Left cardiac atrium (tissue), 4 donors: ENCODE results near the gene CRB1. TPM values are rescaled to one million over a fixed set of nuclear protein-coding genes. Genes with fewer than 3 reads are reported as not detected.

Source experiments
- ATAC-seq, 2 donors: fragments of 200-7000 bp; cut with Tn5 transposase; one replicate each; pipeline ENCODE4 v1.9.1; 2020; ENCODE audit warnings: mild to moderate bottlenecking in 2 of 2, moderate library complexity in 2 of 2
- DNase-seq: peaks from one replicate; pipeline ENCODE4 v3.0.0-alpha.2; 2020
- intact Hi-C, 2 donors: fragments of 100-400 bp; cut with DNase I; formaldehyde crosslinking; loops; one replicate each; pipeline versions ENCODE4 v1.14.1 to v1.15.1; 2022 to 2023
- long read RNA-seq: library from polyadenylated mRNA; unstranded; transcript quantifications from one replicate; pipeline ENCODE4 v2.0.0, GENCODE V29; 2021
- total RNA-seq, 2 donors: library from RNA; stranded (reverse); fragmentation: NEBNext Ultra II Directional; extraction: Animal tissue kit (Norgen Biotek cat#: 25700); gene quantifications; one replicate each; pipeline ENCODE4 v1.2.1, GENCODE V29; 2021
- donor health status: DM: no; HTN: yes; CAD: no.
- donor health status: DM: no; HTN: yes; CAD: no; lungs with severe emphysema.
- donor health status: DM: yes; HTN: yes; CAD: no.
- donor health status: Dilated cardiomyopathy.

CRB1 gene
- under 1 TPM; 0.26 to 0.38 TPM for total RNA-seq
- long read RNA-seq, result 0 reads

DNA sequence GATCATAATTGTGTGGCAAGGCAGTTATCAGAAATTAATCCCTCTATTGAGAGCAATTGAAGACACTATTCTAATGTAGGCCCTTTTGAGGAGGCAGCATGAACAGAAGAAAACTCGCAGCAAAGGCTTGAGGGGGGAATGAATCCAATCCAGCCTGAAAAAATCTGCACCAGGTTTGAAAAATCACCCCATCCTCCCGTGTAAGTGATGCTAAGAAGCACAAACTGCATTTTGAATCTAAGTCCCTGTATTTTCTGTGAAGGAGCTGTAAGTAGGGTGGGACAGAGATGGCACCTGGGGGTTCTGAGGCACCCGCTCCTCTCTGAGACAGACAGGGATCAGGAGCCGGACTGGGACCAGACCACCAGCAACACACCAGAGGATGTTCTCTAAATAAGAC, at the start of gene CRB1:
CRB1 (plus strand) TSS at position 241 of the 400 bp plus-strand sequence. CDS start 161 bp downstream, outside the sequence.
- intact Hi-C loops, result no loop called here
- DNase-seq, result no peak
- ATAC-seq, result no peak

DNA sequence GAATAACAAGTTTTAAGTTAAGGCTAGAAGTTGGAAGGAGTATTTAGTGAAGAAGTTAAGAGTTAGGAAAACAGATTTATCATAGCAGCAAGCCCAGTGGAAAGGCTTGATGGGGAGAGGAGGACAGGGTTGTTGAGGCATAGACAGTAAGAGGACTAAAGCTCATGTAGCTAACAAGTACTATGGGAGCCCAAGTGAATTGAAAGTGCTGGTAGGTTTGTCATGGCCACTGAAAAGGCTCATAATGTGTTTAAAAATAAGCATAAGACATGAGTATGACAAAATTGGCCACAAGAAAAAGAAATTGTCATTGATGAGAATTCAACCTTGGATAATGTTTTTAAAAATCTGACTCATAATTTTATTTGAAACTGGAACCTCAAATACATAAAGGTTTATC, 49.2 kb upstream of the CRB1 start:
- ATAC-seq, result no peak
- no peak for DNase-seq
- intact Hi-C loops, result no loop called here

DNA sequence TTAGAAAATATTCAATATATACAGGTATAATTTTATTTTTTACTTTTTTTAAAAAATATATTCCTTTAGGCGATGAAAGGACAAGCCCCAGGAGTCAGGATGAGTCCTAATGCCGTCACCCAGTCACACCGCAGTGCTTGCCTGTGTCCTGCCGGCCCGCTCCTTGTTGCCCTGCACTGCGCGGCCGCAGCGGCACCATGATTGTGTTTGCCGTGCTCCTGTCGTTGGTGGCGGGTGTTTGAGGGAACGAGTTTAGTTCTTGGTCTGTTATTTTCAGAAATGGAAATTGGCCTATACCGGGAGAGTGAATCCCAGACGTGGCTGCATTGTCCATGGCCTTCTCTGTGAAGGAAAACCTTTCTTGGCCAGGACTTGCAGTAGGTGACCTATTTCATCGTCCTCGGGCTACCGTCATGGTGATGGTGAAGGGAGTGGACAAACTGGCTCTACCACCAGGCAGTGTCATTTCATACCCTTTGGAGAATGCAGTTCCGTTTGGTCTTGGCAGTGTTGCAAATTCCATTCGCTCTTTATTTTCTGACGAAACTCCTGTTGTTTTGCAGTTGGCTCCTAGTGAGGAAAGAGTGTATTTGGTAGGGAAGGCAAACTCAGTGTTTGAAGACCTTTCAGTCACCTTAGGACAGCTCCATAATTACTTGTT, 45.9 kb upstream of the CRB1 start:
- no peak for ATAC-seq
- no peak for DNase-seq
- intact Hi-C loops, result no loop called here

DNA sequence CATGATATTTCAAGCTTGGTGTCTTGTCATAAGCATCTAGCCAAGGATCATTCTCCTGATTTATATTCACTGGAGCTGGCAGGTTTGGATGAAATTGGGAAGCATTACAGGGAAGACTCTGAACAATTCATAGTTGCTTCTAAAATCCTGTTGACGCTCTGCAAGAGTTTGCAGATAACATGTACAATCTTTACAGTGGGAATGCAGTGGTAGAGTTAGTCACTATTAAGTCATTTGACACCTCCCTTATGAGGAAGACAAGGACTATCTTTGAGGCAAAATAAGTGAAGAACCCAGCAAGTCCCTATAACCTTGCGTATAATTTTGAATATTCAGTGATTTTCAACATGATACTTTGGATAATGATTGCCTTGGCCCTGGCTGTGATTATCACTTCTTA, 45.3 kb upstream of the CRB1 start:
- intact Hi-C loops, result no loop called here
- DNase-seq (no peak), ATAC-seq (no peak)

DNA sequence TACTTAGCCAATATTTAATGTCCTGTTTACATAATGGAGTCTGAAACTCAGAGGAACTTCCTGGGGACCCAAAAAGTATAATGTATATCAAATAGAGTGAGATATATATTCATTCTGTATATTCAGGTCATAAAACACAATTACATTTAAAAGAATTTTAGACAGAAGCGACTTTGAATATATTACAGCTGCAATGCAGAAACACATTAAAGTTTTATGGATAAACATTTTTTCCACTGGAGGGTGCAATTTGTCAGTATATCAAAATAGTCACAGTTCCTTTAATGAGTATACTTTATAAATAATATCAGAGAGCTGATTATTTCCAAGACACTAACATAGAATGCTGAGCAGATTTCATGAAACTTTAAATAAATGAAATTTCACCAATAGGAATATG, 43.9 kb upstream of the CRB1 start:
- intact Hi-C loops, result no loop called here
- ATAC-seq, result no peak
- DNase-seq, result no peak

DNA sequence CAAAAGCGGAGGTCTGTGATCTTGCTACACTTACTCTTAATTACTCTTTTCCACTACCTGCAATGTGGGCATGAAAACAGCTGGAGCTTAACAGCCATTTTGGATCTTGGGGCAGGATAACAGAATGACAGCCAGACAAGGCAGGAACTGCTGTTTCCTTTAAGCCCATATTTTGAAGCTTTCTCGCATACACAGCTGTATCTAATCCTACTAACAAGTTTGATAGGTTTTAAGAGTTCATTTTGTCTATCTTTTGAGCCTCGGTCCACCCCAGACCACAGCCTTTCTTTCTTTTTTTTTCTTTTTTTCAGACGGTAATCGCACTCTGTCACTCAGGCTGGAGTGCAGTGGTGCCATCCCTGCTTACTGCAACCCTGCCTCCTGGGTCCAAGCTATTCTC, 42.4 kb upstream of the CRB1 start:
- intact Hi-C loops, result no loop called here
- ATAC-seq, result no peak
- no peak for DNase-seq

DNA sequence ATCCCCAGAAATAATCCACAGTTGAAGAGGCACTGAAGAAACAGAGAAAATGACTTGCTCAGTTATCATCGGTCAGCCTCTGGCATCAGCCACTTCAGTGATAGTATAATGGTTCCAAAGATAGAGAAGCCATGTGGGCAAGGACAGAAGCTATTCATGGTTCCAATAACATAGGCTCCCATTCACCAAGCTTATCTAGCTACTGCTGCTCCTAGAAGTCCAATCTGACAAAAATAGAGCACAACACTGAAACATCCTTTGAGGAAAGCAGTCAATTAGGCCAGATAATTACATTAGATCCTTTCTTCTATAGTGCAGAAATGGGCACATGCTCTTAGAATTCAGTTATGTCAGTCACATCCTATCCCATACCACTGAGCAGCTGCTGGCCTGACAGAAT, 33.5 kb upstream of the CRB1 start:
- intact Hi-C loops, result no loop called here
- DNase-seq (no peak), ATAC-seq (peak; percentile 53 to 55)

DNA sequence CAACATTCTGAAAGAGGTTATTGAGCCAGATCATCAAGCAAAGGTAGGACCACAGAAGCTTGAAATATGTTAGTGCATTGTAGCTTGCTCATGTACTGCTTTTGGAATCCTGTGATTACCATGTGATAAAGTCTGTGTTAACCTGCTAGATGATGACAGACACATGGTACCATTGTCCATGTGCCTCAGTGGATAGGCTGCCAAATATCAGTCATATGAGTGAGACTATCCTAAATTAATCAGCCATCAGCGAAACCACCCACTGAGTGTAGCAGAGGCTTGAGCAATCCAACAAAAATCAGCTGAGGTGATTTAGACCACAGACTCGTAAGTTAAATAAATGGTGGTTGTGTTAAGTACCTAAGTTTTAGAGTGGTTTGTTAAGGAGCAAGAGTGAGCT, 32.7 kb upstream of the CRB1 start:
- DNase-seq, result no peak
- intact Hi-C loops, result no loop called here
- no peak for ATAC-seq

DNA sequence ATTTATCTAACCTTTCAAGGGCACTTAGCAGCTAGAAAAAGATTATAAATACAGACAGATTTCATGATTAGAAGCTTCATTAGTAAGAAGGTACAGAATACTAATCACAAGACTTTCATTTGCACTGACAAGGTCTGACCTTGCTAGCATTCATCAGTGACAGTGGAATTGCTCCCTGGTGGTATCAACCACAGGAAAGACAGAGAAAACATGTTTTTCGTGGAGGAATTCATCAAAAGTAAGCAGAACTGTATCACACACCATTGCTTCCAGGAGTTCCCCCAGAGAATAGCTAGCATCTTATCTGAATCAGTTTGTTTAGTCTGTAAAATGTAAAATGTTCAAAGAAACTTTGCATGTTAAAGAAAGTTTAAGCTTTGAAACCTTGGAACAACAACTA, 20.6 kb upstream of the CRB1 start:
- ATAC-seq, result no peak
- DNase-seq, result no peak

DNA sequence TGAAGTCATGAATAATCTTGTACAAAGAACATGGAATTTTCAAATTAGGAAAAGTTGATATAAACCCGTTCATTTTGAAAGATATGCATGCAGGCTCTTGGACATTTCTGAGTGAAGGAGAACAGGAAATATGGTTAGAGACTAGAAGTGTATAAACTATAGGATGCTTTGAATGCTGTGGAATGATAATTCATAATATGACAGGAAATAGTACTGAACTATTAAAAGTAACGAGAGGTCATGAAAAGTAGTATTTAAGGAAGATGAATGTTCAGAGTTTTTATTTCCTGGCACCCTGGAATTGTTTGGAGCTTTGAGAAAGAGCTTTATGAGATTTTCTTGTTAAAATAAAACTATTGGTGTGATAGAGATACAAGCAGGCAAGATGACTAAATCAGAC, 18.7 kb upstream of the CRB1 start:
- DNase-seq, result no peak
- no peak for ATAC-seq
- intact Hi-C loops, result no loop called here

More for the DNA sequence above, 20.6 kb upstream of the CRB1 start:
- intact Hi-C loops, result no loop called here

DNA sequence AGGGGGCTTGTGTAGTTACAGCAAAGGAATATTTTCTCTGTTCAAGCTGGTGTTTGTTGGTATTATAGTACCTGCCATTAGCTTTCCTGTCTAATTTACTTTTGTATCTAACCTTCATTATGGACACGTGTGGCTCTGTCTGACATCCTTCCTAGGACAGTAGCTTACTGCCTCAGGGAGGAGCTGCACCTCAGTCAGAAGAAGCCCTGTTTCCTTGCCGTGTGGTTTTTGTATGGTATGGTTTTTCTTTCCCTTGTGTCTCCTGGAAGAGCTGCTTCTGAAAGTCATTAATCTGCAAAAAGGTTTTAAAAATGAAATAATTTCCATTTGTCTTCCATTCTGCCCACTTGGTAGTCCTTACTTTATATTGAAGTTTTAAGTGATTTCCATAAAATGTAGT, 17.4 kb upstream of the CRB1 start:
- ATAC-seq (no peak), DNase-seq (no peak)
- intact Hi-C loops, result no loop called here

DNA sequence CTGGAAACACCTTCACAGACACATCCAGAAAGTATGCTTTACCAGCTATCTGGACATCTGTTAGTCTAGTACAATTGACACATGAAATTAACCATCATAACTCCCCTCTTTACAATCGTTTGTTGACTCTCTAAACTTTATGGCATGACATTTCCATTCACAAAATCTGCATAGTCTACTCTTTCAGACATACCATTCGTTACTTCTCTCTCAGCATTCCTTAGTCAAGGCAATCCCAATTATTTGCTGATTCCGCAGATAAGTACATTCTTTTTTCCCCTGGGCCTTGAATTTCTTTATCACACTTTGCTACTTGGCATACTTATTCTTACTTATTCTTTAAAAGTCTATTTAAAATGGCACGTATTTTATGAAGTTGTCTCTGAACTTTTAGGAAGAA, 15.1 kb upstream of the CRB1 start:
- intact Hi-C loops, result no loop called here
- ATAC-seq, result no peak

DNA sequence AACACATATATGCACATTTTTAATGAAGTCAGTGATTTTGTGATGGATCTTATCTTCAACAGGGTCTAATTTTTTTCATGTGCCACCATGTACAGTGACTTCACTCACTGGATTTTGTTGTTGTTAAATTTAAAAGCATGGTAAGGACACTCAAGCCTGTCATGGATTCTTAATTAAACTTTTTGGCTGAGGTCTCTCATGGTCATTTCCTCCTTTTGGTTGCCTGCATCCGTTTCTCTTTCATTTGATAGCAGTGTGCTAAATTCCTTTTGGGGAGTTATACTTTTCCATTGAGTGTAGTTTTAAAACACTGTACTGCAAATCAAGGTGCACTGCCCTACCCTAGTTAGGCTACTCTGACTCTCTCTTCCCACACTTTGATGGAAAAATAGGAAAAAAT, 13.2 kb upstream of the CRB1 start:
- ATAC-seq (no peak), DNase-seq (no peak)
- intact Hi-C loops, result no loop called here

More for the DNA sequence above, 15.1 kb upstream of the CRB1 start:
- no peak for DNase-seq

DNA sequence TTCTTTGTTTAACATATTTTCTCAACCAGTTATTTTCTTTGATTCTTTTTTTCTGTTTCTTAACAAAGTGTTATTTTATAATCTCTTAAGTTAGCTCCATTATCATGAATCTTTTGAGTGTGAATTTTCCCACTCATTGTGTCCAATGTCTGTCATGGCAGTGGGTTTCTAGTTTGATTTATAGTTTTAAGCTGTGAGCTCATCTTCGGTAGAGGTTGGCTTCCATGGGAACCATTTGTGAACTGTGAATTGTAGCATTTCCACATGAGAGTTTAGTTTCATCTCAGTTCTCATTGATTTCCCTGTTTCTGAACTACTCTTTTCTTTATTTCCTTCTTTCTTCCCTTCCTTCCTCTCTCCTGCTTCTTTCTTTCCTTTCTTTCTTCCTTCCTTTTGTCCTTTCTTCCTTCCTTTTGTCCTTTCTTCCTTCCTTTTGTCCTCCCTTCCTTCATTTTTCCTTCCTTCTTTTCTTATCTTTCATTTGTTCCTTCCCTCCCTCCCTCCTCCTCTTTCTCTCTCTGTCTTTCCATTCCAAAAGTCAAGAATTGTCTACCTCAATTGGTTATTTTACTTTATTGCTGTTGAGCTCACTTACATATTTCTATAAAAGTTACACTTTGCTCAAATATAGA, 3.0 kb upstream of the CRB1 start:
- ATAC-seq, result no peak
- no peak for DNase-seq
- intact Hi-C loops, result no loop called here

DNA sequence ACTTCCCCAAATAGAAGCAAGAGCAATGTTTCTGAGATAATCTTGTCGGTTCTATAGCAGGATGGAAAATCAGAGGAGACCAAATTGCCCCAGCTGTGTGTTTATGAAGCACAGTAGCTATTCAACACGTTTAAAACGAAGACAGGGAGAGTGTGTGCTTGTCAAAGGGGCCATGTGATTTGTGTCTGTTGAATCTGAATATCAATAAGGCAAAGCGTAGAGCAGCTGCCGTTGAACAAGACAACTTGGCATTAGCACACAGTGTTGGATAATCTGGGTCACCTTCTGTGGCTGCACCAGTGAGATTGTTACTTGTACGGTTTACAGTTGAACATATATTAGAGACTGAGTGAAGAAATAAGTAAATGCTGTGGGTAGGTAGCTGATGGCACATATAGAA, 1.0 kb downstream of the CRB1 start:
- intact Hi-C loops, result no loop called here
- ATAC-seq, result no peak
- no peak for DNase-seq

DNA sequence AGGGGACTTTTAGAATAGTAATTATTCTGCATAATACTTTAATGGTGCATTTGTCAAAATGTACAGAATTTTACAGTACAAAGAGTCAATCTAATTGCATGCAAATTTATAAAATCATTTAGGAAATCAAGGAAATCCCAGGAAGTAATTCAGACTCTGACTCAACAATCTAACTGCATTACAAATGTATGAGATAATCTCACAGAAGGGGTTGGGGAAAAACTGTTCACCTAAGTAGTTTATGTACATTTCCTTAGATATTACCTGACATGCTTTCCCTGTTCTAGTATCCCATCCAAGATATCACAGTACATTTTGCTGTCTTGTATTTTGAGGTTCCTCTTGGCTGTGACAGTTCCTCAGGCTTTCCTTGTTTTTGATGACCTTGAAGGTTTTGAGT, 4.7 kb downstream of the CRB1 start:
- ATAC-seq, result no peak
- intact Hi-C loops, result no loop called here
- DNase-seq, result no peak

DNA sequence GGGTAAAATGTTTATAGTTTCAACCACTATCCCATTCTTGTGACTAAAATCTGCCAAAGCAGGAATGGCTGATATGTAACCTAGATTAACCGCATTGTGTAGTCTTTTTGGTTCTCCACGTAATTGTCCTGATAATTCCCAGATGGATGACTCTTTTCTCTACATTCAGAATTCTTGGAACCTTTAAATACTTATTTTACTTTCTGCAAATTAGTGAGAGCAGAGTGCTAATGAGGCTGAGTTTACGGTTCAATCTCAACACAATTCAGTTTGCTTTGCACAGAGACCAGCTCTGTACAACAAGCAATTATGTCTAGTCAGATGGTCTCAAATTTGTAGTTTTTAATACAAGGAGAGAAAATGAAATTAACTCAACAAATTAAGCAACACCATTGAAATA, 9.1 kb downstream of the CRB1 start:
- intact Hi-C loops, result no loop called here
- DNase-seq, result no peak
- ATAC-seq, result no peak

DNA sequence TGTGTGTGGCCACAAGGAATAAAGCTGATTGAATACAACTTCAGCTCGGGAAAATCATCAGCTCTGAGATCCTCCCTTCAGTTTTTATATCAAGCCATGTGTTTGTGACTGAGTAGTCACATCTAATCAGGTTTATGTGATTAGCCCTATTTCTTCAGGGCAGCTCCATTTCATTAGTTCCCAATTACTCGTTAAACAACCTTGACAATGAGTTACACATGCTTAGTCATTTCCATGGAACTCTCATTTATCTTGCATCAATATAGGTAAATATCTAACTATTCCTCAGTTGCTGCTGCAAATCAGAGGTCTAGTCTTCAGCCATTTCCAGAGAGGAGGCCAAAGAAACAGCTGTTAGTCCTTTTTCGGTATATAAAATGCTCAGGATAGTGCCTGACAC, 16.3 kb downstream of the CRB1 start:
- ATAC-seq, result no peak
- DNase-seq, result no peak
- intact Hi-C loops, result no loop called here

DNA sequence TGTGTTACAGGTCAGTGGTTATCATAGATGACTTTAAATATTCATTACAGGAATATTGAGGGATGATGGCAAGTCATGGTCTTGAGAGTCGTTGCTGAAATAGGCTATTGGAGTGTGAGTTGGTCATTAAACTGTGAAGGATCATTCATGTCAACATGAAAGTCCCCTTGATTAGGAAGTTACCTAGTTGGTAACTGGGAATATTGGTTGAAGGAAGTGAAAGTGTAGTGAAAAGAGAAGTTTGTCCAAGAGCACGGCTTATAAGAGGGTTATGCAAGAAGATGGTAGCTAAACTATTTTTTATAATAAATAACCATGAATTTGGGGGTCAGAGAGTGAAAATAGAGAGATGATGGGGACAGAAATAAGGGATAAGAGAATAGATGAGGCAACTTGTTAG, 16.9 kb downstream of the CRB1 start:
- DNase-seq (no peak), ATAC-seq (no peak)
- intact Hi-C loops, result no loop called here

DNA sequence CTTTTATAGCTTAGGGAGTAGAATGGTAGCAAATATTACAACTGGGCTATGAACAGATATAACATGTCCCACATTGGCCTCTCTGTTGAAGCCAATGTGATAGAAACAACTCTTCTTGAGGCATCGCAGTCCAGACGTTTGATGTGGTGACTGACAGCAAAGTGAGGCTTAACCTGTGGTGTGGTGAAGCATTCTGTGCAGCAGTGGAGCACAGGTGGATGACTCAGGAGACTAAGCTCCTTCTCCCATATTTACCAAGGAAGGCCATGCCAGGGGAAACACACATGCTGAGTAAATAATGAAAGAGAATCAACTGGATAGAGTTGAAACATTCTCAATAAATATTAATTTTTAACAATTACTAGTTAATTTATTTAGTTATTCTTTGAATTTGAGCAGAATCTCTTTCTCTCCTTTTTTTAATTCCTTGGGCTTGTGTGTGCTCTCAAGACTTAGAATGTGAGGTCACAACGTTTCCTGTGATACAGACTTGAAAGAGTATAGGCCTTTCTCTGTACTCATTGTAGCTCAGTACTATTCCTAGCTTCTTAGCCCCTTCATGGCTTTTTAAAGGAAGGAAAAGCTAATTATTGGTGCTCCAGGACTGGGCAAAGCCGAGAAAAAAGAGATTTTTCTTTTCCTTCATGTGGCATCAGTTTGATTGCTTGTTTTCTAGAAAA, 17.6 kb downstream of the CRB1 start:
- DNase-seq (no peak), ATAC-seq (no peak)
- intact Hi-C loops, result no loop called here

DNA sequence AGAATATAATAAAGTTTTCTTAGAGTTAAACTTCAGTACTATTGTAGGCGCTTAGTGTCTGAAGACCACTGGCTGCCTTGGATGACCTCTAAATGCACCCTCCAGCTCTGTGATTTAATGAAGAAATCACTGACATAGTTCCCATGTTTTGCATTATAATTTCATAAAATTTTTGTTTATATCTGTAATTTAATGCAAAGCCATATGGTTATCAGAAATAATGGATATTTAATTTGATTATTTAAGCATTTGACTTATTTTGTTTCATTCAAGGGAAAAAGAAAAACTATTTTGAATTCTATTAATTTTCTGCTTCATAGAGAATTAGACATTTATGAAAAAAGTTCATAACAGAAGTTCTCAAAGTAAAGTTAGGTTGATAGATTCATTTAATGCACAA, 18.6 kb downstream of the CRB1 start:
- DNase-seq, result no peak
- intact Hi-C loops, result no loop called here
- no peak for ATAC-seq
